OCI-LY1 (cell line): ENCODE results near the gene ARL11.

Experiments used
- H2AFZ ChIP-seq: fragments of 200-600 bp; sonication (generic), shearing (Covaris generic); 2 replicates; pipeline ENCODE4 v1.6.0; 2014; ENCODE audit warnings: antibody characterized with exemption, mild to moderate bottlenecking, low read length
- H3F3A ChIP-seq: fragments of 200-600 bp; sonication (generic), shearing (Covaris generic); 2 replicates; pipeline ENCODE4 v1.6.0; 2014; ENCODE audit warnings: mild to moderate bottlenecking, antibody characterized with exemption, low read length, moderate library complexity; ENCODE audit not compliant: insufficient read depth
- H3K27ac ChIP-seq: fragments of 200-600 bp; sonication (generic); 2 replicates; pipeline ENCODE4 v1.5.1; 2014; ENCODE audit warnings: low read length, mixed run types, mild to moderate bottlenecking, low read depth; ENCODE audit not compliant: poor library complexity, severe bottlenecking
- H3K27me3 ChIP-seq: fragments of 200-600 bp; sonication (generic); 2 replicates; pipeline ENCODE4 v1.6.0; 2014; ENCODE audit warnings: antibody characterized with exemption, mild to moderate bottlenecking, low read length, moderate library complexity; ENCODE audit not compliant: insufficient read depth
- H3K36me3 ChIP-seq: fragments of 200-600 bp; sonication (generic); 2 replicates; pipeline ENCODE4 v1.6.1; 2014; ENCODE audit warnings: mild to moderate bottlenecking, antibody characterized with exemption, low read length, moderate library complexity, mixed read lengths; ENCODE audit not compliant: insufficient read depth
- H3K4me1 ChIP-seq: fragments of 200-600 bp; sonication (generic); 2 replicates; pipeline ENCODE4 v1.5.1; 2014; ENCODE audit warnings: mild to moderate bottlenecking, low read length, moderate library complexity; ENCODE audit not compliant: insufficient read depth, severe bottlenecking
- H3K4me2 ChIP-seq: fragments of 200-600 bp; sonication (generic), shearing (Covaris generic); 2 replicates; pipeline ENCODE4 v1.6.1; 2014; ENCODE audit warnings: low read length
- H3K4me3 ChIP-seq: fragments of 200-600 bp; sonication (generic); 2 replicates; pipeline ENCODE4 v1.5.1; 2014; ENCODE audit warnings: low read length, low read depth, mild to moderate bottlenecking, mixed read lengths; ENCODE audit not compliant: poor library complexity, severe bottlenecking
- H3K79me2 ChIP-seq: fragments of 200-600 bp; shearing (Covaris generic); 2 replicates; pipeline ENCODE4 v1.6.1; 2016; ENCODE audit warnings: mixed run types, low read length, mixed read lengths; ENCODE audit not compliant: insufficient read depth
- H3K9ac ChIP-seq: fragments of 200-600 bp; sonication (generic), shearing (Covaris generic); 2 replicates; pipeline ENCODE4 v1.6.1; 2014; ENCODE audit warnings: mild to moderate bottlenecking, low read length, mixed read lengths
- H3K9me2 ChIP-seq: fragments of 200-600 bp; sonication (generic), shearing (Covaris generic); 2 replicates; pipeline ENCODE4 v1.6.1; 2014; ENCODE audit warnings: low read depth, mild to moderate bottlenecking, low read length, mixed read lengths
- H3K9me3 ChIP-seq: fragments of 200-600 bp; shearing (Covaris generic); 2 replicates; pipeline ENCODE4 v1.6.1; 2014; ENCODE audit warnings: low read length, mixed read lengths
- H4K20me1 ChIP-seq: fragments of 200-600 bp; sonication (generic), shearing (Covaris generic); 2 replicates; pipeline ENCODE4 v1.6.0; 2016; ENCODE audit warnings: mild to moderate bottlenecking, low read length; ENCODE audit not compliant: insufficient read depth
- CTCF ChIP-seq: fragments of 200-600 bp; sonication (generic), shearing (Covaris generic); IDR thresholded peaks from 2 replicates; pipeline ENCODE4 v1.5.1; 2017; ENCODE audit warnings: mild to moderate bottlenecking, antibody characterized with exemption, low read length, moderate library complexity, mixed read lengths
- EZH2 ChIP-seq: fragments of 200-600 bp; sonication (generic), shearing (Covaris generic); IDR thresholded peaks from 2 replicates; pipeline ENCODE4 v1.8.0; 2017; ENCODE audit warnings: borderline replicate concordance, mixed run types, mild to moderate bottlenecking, antibody characterized with exemption, low read length, moderate library complexity, mixed read lengths

The ARL11 gene

DNA sequence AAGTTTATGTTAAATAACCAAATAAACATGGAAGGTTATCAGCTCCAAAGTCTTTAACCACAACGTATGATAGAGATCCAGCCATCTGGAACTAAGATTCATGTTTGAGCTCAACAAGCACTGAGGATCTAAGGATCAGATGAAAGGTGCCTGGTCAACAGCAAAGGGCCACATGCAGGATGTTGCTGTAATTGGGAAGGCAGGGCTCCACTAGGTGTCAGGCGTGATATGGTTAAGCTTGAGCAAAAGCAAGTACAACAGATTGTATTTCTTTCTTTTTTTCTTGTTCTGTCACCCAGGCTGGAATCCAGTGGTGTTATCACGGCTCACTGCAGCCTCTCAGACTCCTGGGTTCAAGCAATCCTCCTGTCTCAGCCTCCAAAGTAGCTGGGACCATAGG is 50.9 kb downstream of the ARL11 start:
- H3K4me2 ChIP-seq: no peak overlapping the region
- no peaks in the 10 kb centered on the region for H3F3A ChIP-seq
- H3K36me3 ChIP-seq: peaks cover 22% of the 10 kb centered on the region; the same call in 1 of the 2 replicates
- no peaks in the 10 kb centered on the region for H3K27me3 ChIP-seq
- no peak overlapping the region for H3K9ac ChIP-seq
- H3K9me2 ChIP-seq: no peaks in the 10 kb centered on the region
- H3K9me3 ChIP-seq: no peaks in the 10 kb centered on the region
- no peaks in the 10 kb centered on the region for H3K79me2 ChIP-seq
- no peaks in the 10 kb centered on the region for H3K4me1 ChIP-seq
- H3K27ac ChIP-seq: no peak overlapping the region
- H2AFZ ChIP-seq: no peak overlapping the region
- no peaks in the 10 kb centered on the region for H4K20me1 ChIP-seq
- H3K4me3 ChIP-seq: no peak overlapping the region
- TF ChIP-seq EZH2 (no peak), CTCF (peak; percentile 64)

DNA sequence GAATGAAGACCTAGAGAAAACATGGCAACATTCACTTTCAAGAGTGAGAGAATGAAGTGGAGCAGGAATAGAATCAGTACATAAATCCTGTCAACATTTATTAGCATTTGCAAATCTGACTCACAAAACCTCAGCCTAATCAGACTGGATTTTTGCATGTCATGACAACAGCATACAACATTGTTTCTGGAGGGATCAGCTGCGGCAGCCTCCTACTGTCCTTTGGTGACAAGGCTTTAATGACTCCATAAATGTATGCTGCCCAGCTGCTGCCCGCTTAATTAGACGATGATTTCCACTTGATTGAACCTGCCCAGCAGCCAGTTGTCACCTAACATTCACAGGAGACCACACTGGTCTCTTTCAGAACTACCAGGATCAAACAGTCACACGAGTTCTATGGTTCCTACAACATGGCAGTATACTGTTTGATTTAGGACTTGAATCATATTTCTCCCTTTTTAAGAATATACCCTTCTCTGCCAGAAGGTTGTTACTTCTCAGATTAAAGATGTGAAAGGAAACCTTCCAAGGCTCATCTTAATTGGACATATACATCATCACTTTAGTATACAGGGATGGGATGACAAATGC is 53.6 kb downstream of the ARL11 start:
- H3K4me2 ChIP-seq: no peak overlapping the region
- H3K79me2 ChIP-seq: no peaks in the 10 kb centered on the region

More for the DNA sequence above, 53.6 kb downstream of the ARL11 start:
- no peaks in the 10 kb centered on the region for H3K27me3 ChIP-seq
- peaks cover 13% of the 10 kb centered on the region; the same call in 1 of the 2 replicates for H3K36me3 ChIP-seq
- no peaks in the 10 kb centered on the region for H4K20me1 ChIP-seq
- peaks cover 6% of the 10 kb centered on the region for H3K4me1 ChIP-seq
- no peaks in the 10 kb centered on the region for H3F3A ChIP-seq
- H3K9ac ChIP-seq: no peak overlapping the region
- no peak overlapping the region for H3K4me3 ChIP-seq
- no peaks in the 10 kb centered on the region for H3K9me2 ChIP-seq
- H3K27ac ChIP-seq: no peak overlapping the region
- TF ChIP-seq CTCF: no peak
- no peak for TF ChIP-seq EZH2
- H3K9me3 ChIP-seq: no peaks in the 10 kb centered on the region
- no peak overlapping the region for H2AFZ ChIP-seq
